ENCODE data around the gene KRT5. TPM values are rescaled to one million over a fixed set of nuclear protein-coding genes. Genes with fewer than 3 reads are reported as not detected.
"Not testable (repeated sequence)": the region's sequence is repeated elsewhere in the genome, so short reads cannot be mapped to it uniquely, and the experiment has no call there.

KRT5 gene
- total RNA-seq, 2 experiments from 2014 or later: not detected

GRCh38 chr12:52492405-52492804, 27.8 kb downstream of the KRT5 start:
- H3K36me3 Mint-ChIP-seq (ENCODE audit: low read depth); CTCF ChIA-PET; DNase-seq; H3K27ac Mint-ChIP-seq; H3K9me3 Mint-ChIP-seq; H3K4me1 Mint-ChIP-seq; H3K4me3 Mint-ChIP-seq; POLR2A ChIA-PET: not testable (repeated sequence)
- H3K27me3 Mint-ChIP-seq: peaks cover 19% of the 10 kb centered on the region

GRCh38 chr12:52491495-52491894, 28.7 kb downstream of the KRT5 start:
- H3K9me3 Mint-ChIP-seq; CTCF ChIA-PET; H3K36me3 Mint-ChIP-seq (ENCODE audit: low read depth); POLR2A ChIA-PET; H3K4me3 Mint-ChIP-seq; H3K4me1 Mint-ChIP-seq; H3K27ac Mint-ChIP-seq; DNase-seq: not testable (repeated sequence)
- H3K27me3 Mint-ChIP-seq: peaks cover 25% of the 10 kb centered on the region

GRCh38 chr12:52488736-52489135, 31.5 kb downstream of the KRT5 start:
- H3K27ac Mint-ChIP-seq: no peak overlapping the region
- no peaks in the 10 kb centered on the region for H3K4me1 Mint-ChIP-seq
- H3K36me3 Mint-ChIP-seq (ENCODE audit: low read depth): no peaks in the 10 kb centered on the region
- peaks cover 29% of the 10 kb centered on the region for H3K27me3 Mint-ChIP-seq
- ChIA-PET CTCF (no interaction called here), POLR2A (no interaction called here)
- no peak overlapping the region for H3K4me3 Mint-ChIP-seq
- peaks cover 4% of the 10 kb centered on the region for H3K9me3 Mint-ChIP-seq
- DNase-seq: no peak

DNA sequence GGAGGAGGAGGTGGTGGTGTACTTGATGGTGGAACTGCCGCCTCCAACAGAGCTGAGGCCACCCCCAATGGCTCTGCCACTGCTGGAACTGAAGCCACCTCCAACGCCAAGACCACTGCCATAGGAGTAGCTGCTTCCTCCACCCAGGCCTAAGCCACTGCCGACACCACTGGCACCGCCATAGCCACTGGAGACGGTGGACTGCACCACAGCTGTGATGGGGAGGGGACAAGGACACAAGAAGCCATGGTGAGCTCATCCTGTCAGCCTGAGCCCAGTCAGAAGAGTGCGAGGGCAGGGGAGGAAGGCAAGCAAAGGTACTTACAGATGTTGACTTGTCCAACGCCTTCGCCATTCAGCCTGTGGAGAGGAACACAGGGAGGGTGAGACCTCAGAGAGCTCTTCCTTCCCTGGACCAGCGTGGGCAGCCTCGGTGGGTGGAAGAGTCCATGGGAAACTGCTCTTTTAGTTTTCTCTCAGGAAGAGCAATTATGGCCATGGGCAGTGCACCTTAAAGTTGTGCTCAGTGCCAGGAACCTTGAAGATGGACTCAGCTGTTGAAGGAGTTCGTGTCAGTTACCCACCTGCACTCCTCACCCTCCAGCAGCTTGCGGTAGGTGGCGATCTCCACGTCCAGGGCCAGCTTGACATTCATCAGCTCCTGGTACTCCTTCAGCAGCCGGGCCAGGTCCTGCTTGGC, 32.3 kb downstream of the KRT5 start:
- H3K27ac Mint-ChIP-seq; H3K9me3 Mint-ChIP-seq; H3K4me1 Mint-ChIP-seq; DNase-seq; CTCF ChIA-PET; POLR2A ChIA-PET; H3K36me3 Mint-ChIP-seq (ENCODE audit: low read depth); H3K4me3 Mint-ChIP-seq: not testable (repeated sequence)
- H3K27me3 Mint-ChIP-seq: peaks cover 34% of the 10 kb centered on the region

DNA sequence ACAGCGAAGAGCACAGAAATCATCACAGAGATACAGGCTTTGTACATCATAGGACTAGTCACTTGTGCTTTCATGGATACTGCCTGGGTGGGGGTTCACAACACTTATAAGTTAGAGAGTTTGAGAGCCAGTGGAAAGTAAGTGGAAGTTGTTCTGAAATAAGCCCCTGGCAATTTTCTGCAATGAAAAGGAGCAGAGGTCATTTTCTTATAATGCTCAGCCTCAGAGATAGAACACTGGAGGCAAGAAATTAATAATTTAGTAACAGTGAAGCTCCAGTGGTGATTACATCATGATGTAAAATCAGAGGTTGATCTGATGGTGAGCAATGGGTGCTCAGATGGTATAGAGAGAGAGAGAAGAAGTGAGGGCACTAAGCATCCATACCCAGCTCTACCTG, 33.0 kb downstream of the KRT5 start:
- ChIA-PET CTCF (no interaction called here), POLR2A (no interaction called here)
- Mint-ChIP-seq H3K4me1 (no peaks in the 10 kb centered on the region), H3K27ac (no peak overlapping the region), H3K36me3 (ENCODE audit: low read depth) (no peaks in the 10 kb centered on the region), H3K27me3 (peaks cover 37% of the 10 kb centered on the region), H3K4me3 (no peak overlapping the region), H3K9me3 (peaks cover 4% of the 10 kb centered on the region)
- DNase-seq: no peak

- Mint-ChIP-seq H3K36me3 (ENCODE audit: low read depth) (no peaks in the 10 kb centered on the region), H3K9me3 (peaks cover 4% of the 10 kb centered on the region), H3K4me1 (no peaks in the 10 kb centered on the region), H3K27me3 (peaks cover 41% of the 10 kb centered on the region), H3K4me3 (no peak overlapping the region), H3K27ac (no peak overlapping the region)
- CTCF ChIA-PET: no interaction called here
- no peak for DNase-seq
- POLR2A ChIA-PET: no interaction called here
Observed at GRCh38 chr12:52486166-52487105, 33.8 kb downstream of the KRT5 start.

DNA sequence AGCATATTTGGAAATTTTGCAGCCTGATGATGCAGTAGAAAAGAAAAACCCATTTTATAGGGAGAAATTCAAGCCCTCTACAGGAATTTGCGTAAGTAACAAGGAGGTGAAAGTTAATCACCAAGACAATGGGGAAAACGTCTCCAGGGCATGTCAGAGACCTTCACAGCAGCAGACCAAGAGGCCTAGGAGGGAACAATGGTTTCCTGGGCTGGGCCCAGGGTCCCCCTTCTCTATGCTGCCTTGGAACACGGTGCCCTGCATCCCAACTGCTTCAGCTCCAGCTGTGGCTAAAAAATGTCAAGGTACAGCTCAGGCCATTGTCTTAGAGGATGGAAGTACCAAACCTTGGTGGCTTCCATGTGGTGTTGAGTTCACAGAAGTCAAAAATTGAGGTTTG, 40.1 kb downstream of the KRT5 start:
- ChIA-PET CTCF (no interaction called here), POLR2A (no interaction called here)
- no peaks in the 10 kb centered on the region for H3K36me3 Mint-ChIP-seq (ENCODE audit: low read depth)
- peaks cover 5% of the 10 kb centered on the region for H3K9me3 Mint-ChIP-seq
- no peak overlapping the region for H3K27ac Mint-ChIP-seq
- H3K4me1 Mint-ChIP-seq: no peaks in the 10 kb centered on the region
- DNase-seq: no peak
- no peak overlapping the region for H3K4me3 Mint-ChIP-seq
- peaks cover 50% of the 10 kb centered on the region for H3K27me3 Mint-ChIP-seq

DNA sequence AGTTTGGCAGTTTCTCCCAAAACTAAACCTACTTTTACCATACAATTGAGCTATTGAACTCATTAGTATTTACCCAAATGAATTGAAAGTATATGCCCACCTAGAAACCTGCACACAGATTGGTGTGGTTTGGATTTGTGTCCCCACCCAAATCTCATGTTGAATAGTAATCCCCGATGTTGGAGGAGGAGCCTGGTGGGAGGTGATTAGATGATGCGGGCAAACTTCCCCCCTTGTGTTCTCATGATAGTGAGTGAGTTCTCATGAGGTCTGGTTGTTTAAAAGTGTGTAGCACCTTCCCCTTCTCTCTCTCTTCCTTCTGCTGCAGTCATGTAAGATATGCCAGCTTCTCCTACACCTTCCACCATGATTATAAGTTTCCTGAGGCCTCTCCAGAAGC, 42.5 kb downstream of the KRT5 start:
- CTCF ChIA-PET: no interaction called here

DNA sequence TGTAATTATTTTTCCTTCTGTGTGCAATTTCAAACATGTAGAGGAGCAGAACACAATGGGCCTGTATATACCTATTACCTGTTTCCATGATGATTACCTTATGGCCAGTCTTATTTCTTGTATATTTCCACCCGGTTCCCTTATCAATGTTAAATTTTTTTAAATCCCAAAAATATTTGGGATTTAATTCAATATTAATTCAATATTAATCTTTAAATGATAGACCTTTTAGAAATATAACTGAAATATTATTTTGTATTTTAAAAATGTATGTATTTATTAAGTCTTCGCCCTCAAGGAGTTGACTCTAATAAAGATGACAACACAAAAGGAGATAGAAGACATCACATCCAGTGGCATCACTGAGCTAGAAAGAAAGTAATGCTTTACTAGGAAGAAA, 46.0 kb downstream of the KRT5 start:
- Mint-ChIP-seq H3K27ac (no peak overlapping the region), H3K4me3 (no peak overlapping the region), H3K36me3 (ENCODE audit: low read depth) (no peaks in the 10 kb centered on the region), H3K9me3 (peaks cover 2% of the 10 kb centered on the region), H3K27me3 (peaks cover 23% of the 10 kb centered on the region), H3K4me1 (no peaks in the 10 kb centered on the region)
- ChIA-PET POLR2A (no interaction called here), CTCF (no interaction called here)
- DNase-seq: no peak

More for the DNA sequence above, 42.5 kb downstream of the KRT5 start:
- no peaks in the 10 kb centered on the region for H3K4me1 Mint-ChIP-seq
- H3K27me3 Mint-ChIP-seq: peaks cover 30% of the 10 kb centered on the region
- H3K36me3 Mint-ChIP-seq (ENCODE audit: low read depth): no peaks in the 10 kb centered on the region
- H3K4me3 Mint-ChIP-seq: no peak overlapping the region
- H3K9me3 Mint-ChIP-seq: peaks cover 2% of the 10 kb centered on the region
- no peak for DNase-seq
- POLR2A ChIA-PET: no interaction called here
- no peak overlapping the region for H3K27ac Mint-ChIP-seq

GRCh38 chr12:52473768-52474167, 46.4 kb downstream of the KRT5 start, which contains the start of gene KRT6C:
KRT6C (minus strand) TSS chr12:52473805; CDS start chr12:52473737, 68 bp downstream.
- POLR2A ChIA-PET: no interaction called here
- no peaks in the 10 kb centered on the region for H3K4me1 Mint-ChIP-seq
- no peak within 1 kb of the TSS for H3K27ac Mint-ChIP-seq
- peaks cover 23% of the 10 kb centered on the region for H3K27me3 Mint-ChIP-seq
- no peak within 1 kb of the TSS for H3K4me3 Mint-ChIP-seq
- DNase-seq: no peak
- no peaks in the 10 kb centered on the region for H3K36me3 Mint-ChIP-seq (ENCODE audit: low read depth)
- CTCF ChIA-PET: no interaction called here
- H3K9me3 Mint-ChIP-seq: peaks cover 2% of the 10 kb centered on the region

GRCh38 chr12:52469853-52470252, 50.3 kb downstream of the KRT5 start:
- Mint-ChIP-seq H3K36me3 (ENCODE audit: low read depth) (no peaks in the 10 kb centered on the region), H3K9me3 (no peaks in the 10 kb centered on the region), H3K4me3 (no peak overlapping the region), H3K4me1 (no peaks in the 10 kb centered on the region), H3K27me3 (peaks cover 15% of the 10 kb centered on the region), H3K27ac (no peak overlapping the region)
- no peak for DNase-seq
- CTCF ChIA-PET: no interaction called here
- POLR2A ChIA-PET: no interaction called here

GRCh38 chr12:52464897-52465296, 55.3 kb downstream of the KRT5 start:
- no peaks in the 10 kb centered on the region for H3K9me3 Mint-ChIP-seq
- H3K4me1 Mint-ChIP-seq: no peaks in the 10 kb centered on the region
- no peak for DNase-seq
- ChIA-PET CTCF (no interaction called here), POLR2A (no interaction called here)
- no peak overlapping the region for H3K4me3 Mint-ChIP-seq
- no peaks in the 10 kb centered on the region for H3K36me3 Mint-ChIP-seq (ENCODE audit: low read depth)
- H3K27ac Mint-ChIP-seq: no peak overlapping the region
- H3K27me3 Mint-ChIP-seq: peaks cover 32% of the 10 kb centered on the region
